CD4-positive, alpha-beta T cell treated with Interleukin-15 for 1 hour (primary cell): ENCODE measurements around the gene MYO7B.

ENCODE experiments used
- DNase-seq: peaks from one replicate; pipeline ENCODE4 v3.0.0-alpha.2; 2020

Gene MYO7B

DNA sequence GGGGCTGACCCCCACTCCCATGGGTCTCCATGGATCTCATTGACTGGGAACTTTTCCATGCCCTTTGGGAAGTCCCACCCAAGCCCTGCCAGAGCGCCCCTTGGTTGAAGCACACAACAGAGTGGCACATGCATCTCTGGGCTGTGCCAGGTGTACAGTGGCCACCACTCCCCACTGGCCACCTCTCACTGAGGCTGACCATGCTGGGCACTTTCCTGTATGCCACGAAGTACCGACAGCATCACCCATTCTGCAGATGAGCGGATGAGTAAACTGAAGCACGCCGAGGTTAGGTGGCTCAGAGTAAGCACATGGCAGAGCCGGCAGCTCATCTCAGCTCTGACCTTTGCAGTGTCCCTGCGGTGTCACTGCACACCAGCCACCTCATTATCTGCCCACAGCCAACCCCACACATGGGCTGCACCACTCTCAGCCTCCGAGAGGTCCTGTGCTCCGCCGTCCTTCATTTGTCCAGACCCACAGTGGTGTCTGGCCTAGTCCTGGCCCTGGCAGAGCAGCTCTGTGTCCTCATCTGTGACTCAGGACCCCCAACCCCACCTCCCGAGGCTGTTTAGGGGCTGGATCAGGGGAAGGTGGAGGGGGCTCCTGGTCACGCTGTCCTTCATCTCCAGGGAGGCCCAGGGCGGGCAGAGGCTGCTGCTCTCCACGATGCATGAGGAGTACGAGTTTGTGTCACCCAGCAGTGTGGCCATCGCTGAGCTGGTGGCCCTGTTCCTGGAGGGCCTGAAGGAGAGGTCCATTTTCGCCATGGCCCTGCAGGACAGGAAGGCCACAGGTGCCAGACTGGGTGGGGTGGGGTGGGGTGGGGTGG is 92.5 kb downstream of the MYO7B start:
- DNase-seq = no peak

- no peak for DNase-seq
Measured at GRCh38 chr2:127628767-127629614, 93.5 kb downstream of the MYO7B start.

GRCh38 chr2:127629637-127630036 is 94.2 kb downstream of the MYO7B start:
- DNase-seq = no peak

GRCh38 chr2:127630096-127630863 is 94.8 kb downstream of the MYO7B start:
- DNase-seq = peak; percentile 35

GRCh38 chr2:127630864-127631540 is 95.5 kb downstream of the MYO7B start:
- no peak for DNase-seq

DNA sequence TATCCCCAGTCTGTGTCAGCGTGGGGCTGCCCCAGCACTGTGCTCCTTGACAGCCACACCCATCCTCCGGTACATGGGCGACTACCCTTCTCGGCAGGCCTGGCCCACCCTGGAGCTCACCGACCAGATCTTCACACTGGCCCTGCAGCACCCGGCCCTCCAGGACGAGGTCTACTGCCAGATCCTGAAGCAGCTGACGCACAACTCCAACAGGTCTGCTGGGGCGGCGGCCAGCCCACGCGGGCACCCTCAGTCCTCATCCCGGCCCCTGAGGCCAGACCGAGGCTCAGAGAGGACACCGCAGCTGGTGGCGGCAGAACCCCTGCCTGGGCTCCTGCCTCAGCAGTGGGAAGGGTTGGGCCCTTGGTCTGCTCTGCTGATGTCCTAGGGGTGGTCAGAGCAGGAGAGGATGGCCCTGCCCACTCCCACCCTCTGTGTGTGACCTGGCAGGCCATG is 96.1 kb downstream of the MYO7B start:
- no peak for DNase-seq

DNA sequence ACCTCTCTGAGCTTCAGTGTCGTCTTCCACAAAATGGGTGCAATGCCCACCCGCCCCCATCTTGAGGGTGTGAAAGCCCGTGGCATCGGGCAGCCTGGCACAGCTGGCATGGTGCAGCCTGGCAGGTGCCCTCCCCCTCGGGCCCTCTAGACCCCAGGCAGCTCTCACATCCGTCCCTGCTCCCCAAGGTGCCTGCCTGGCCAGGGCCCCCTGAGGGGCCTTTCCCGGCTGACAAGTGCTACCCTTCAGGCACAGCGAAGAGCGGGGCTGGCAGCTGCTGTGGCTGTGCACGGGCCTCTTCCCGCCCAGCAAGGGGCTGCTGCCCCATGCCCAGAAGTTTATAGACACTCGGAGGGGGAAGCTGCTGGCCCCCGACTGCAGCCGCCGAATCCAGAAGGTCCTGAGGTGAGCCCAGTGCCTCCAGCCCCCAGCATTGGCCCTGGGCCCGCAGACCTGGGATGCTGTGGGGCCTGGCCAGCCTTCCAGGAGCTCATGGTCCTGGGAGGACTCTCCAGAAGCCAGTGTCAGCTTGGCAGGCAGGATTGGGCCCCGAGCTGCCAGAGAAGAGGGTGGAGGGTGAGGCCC is 96.6 kb downstream of the MYO7B start:
- no peak for DNase-seq

DNA sequence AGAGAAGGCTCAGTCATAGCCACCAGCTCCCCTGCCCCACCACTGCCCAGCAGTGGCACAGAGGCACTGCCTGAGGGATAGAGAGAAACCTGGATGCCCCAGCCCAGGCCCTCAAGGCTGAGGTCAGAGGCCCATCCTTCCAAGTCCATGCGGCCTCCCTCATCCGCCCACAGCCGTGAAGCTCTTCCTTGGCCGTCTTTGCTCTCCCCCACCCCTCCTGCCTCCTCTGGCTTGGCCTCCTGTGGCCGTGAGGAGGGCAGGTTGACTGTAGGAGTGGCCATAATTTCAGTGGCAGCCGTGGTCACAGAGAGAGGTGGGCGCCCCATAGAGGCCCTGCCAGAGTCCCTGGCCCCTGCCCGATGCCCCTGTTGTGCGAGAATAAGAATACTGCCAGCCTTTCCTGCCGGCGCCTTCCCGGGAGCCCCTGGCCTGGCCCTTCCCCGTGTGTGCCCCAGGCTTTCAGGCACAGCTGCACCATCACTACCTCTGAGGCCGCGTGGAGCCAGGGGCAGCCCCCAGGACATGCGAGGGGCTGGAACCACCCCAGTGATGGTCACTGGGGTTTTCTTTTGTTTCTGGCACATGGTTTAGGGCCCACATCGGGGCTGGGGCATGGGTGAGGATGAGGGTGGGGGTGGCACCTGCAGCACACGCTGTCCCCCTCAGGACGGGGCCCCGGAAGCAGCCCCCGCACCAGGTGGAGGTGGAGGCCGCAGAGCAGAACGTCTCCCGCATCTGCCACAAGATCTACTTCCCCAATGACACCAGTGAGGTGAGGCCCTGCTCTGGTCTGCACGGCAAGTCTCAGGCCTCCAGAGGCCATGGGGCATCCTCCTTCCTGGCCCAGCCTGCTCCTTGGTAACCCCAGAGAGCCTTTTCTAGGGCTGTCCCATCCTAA is 97.4 kb downstream of the MYO7B start:
- peak; percentile 58 for DNase-seq

GRCh38 chr2:127633556-127634065 is 98.1 kb downstream of the MYO7B start:
- DNase-seq = no peak

DNA sequence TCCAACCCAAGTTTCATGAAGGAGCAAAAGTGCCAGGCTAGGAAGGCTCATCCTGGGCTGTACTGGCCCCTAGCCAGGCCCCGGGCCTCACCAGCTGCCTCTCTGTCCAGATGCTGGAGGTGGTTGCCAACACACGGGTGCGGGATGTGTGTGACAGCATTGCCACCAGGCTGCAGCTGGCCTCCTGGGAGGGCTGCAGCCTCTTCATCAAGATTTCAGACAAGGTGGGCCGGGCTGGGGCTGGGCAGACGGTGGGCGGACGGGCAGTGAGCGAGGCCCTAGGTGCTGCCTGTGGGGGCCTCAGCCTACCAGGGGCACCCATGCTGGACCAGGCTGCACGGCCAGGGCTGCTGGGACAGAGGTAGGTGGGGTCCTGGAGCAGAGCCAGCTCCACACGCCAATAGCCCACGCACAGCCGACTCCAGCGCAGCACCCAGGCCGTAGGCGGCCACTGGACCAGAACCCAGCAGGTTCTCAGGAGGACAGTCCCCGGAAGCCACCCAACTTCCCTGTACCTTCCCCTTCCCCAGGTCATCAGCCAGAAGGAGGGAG is 98.7 kb downstream of the MYO7B start:
- DNase-seq = no peak

- no peak for DNase-seq
Measured at GRCh38 chr2:127634626-127635379, 99.3 kb downstream of the MYO7B start.

GRCh38 chr2:127635380-127636237 is 100.1 kb downstream of the MYO7B start:
- DNase-seq = no peak

GRCh38 chr2:127636248-127637235 is 101.1 kb downstream of the MYO7B start:
- DNase-seq = no peak

GRCh38 chr2:127637236-127637630 is 101.8 kb downstream of the MYO7B start:
- DNase-seq = no peak

- no peak for DNase-seq
Measured at GRCh38 chr2:127637725-127638252, 102.3 kb downstream of the MYO7B start.

DNA sequence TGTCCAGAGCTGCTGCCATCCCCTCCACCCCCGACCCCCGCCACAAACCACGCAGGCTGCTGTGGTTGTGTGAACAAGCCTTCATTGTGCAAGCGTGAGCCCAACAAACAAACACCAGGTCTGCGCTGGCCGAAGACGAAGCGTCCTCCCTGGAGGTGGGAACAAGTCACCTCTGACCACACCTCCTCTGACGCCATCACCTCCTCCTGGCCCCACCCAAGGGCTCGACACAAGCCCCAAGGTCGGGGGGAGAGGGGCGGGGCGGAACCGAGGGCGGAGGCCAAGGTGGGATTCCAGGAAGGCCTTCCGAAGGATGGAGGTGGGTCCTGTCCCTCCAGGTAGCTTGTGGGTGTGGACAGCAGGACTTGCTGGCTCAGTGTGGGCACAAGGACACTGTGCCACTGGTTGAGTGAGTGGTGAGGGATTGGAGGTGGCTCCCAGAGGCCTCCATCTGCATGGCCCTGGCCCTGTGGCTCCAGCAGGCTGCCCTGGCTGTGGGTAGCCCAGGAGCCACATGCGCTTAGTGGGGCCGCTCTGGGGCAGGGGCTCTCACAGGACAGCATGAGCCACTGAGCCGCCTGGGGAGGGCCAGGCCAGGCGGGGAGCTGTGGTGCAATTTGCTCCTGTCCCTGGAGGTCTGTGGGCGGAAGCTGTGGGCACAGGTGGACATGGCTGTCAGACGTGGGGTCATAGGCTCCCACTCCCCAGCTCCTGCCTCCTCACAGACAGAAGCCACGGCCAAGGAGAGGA is 103.1 kb downstream of the MYO7B start:
- DNase-seq = no peak
